Measurements from ENCODE around the gene CHCHD6. TPM values are rescaled to one million over a fixed set of nuclear protein-coding genes. Genes with fewer than 3 reads are reported as not detected.

CHCHD6 gene
- total RNA-seq, 1 donor from 2014 or later, result 30.2 TPM

GRCh38 chr3:126753191-126754160 lies 49.4 kb downstream of the CHCHD6 start:
- DNase-seq (ENCODE audit: low spot score, unreplicated experiment), result no peak
- H3K9me3 Mint-ChIP-seq (ENCODE audit: low read depth), result no peaks in the 10 kb centered on the region
- peaks cover 38% of the 10 kb centered on the region for H3K4me1 Mint-ChIP-seq (ENCODE audit: low read depth)
- H3K4me3 Mint-ChIP-seq (ENCODE audit: low read depth), result no peak overlapping the region
- H3K27ac Mint-ChIP-seq, result peak overlapping the region; percentile 13
- H3K27me3 Mint-ChIP-seq, result no peaks in the 10 kb centered on the region
- H3K36me3 Mint-ChIP-seq (ENCODE audit: insufficient read depth), result no peaks in the 10 kb centered on the region
- no peak for TF ChIP-seq CTCF (IDR thresholded peaks at IDR 0.05; ENCODE audit: unreplicated experiment)

GRCh38 chr3:126755866-126756265 lies 51.8 kb downstream of the CHCHD6 start:
- Mint-ChIP-seq H3K36me3 (ENCODE audit: insufficient read depth) (no peaks in the 10 kb centered on the region), H3K9me3 (ENCODE audit: low read depth) (no peaks in the 10 kb centered on the region), H3K27me3 (no peaks in the 10 kb centered on the region), H3K27ac (no peak overlapping the region), H3K4me1 (ENCODE audit: low read depth) (peaks cover 26% of the 10 kb centered on the region), H3K4me3 (ENCODE audit: low read depth) (no peak overlapping the region)
- no peak for DNase-seq (ENCODE audit: low spot score, unreplicated experiment)
- TF ChIP-seq CTCF (IDR thresholded peaks at IDR 0.05; ENCODE audit: unreplicated experiment), result no peak

- TF ChIP-seq CTCF (IDR thresholded peaks at IDR 0.05; ENCODE audit: unreplicated experiment), result no peak
- no peak overlapping the region for H3K4me3 Mint-ChIP-seq (ENCODE audit: low read depth)
- H3K36me3 Mint-ChIP-seq (ENCODE audit: insufficient read depth), result no peaks in the 10 kb centered on the region
- H3K4me1 Mint-ChIP-seq (ENCODE audit: low read depth), result peaks cover 12% of the 10 kb centered on the region
- no peak overlapping the region for H3K27ac Mint-ChIP-seq
- no peak for DNase-seq (ENCODE audit: low spot score, unreplicated experiment)
- no peaks in the 10 kb centered on the region for H3K27me3 Mint-ChIP-seq
- no peaks in the 10 kb centered on the region for H3K9me3 Mint-ChIP-seq (ENCODE audit: low read depth)
These were observed 54.0 kb downstream of the CHCHD6 start for GRCh38 chr3:126758026-126758425.

- no peaks in the 10 kb centered on the region for H3K27me3 Mint-ChIP-seq
- H3K36me3 Mint-ChIP-seq (ENCODE audit: insufficient read depth), result no peaks in the 10 kb centered on the region
- DNase-seq (ENCODE audit: low spot score, unreplicated experiment), result no peak
- H3K4me1 Mint-ChIP-seq (ENCODE audit: low read depth), result peaks cover 3% of the 10 kb centered on the region
- H3K9me3 Mint-ChIP-seq (ENCODE audit: low read depth), result no peaks in the 10 kb centered on the region
- no peak overlapping the region for H3K27ac Mint-ChIP-seq
- TF ChIP-seq CTCF (IDR thresholded peaks at IDR 0.05; ENCODE audit: unreplicated experiment), result no peak
- H3K4me3 Mint-ChIP-seq (ENCODE audit: low read depth), result no peak overlapping the region
These were observed 54.8 kb downstream of the CHCHD6 start for GRCh38 chr3:126758882-126759281.

- no peaks in the 10 kb centered on the region for H3K27me3 Mint-ChIP-seq
- H3K4me1 Mint-ChIP-seq (ENCODE audit: low read depth), result no peaks in the 10 kb centered on the region
- no peak overlapping the region for H3K27ac Mint-ChIP-seq
- no peak for TF ChIP-seq CTCF (IDR thresholded peaks at IDR 0.05; ENCODE audit: unreplicated experiment)
- H3K4me3 Mint-ChIP-seq (ENCODE audit: low read depth), result no peak overlapping the region
- DNase-seq (ENCODE audit: low spot score, unreplicated experiment), result no peak
- H3K9me3 Mint-ChIP-seq (ENCODE audit: low read depth), result no peaks in the 10 kb centered on the region
- no peaks in the 10 kb centered on the region for H3K36me3 Mint-ChIP-seq (ENCODE audit: insufficient read depth)
These were observed 56.5 kb downstream of the CHCHD6 start for GRCh38 chr3:126760541-126760940.
